Measurements from ENCODE around the gene PDIA4.

- no peak for TF ChIP-seq CTCF (IDR thresholded peaks at IDR 0.05)
- TF ChIP-seq POLR2A (IDR thresholded peaks at IDR 0.05): no peak
These were observed 35.1 kb downstream of the PDIA4 start for GRCh38 chr7:148993193-148993592.
